ENCODE measurements around the gene CTSL. TPM values are rescaled to one million over a fixed set of nuclear protein-coding genes. Genes with fewer than 3 reads are reported as not detected.

The CTSL gene
- polyA plus RNA-seq, 3 donors, result 22.0 to 28.8 (median 28.3) TPM

DNA sequence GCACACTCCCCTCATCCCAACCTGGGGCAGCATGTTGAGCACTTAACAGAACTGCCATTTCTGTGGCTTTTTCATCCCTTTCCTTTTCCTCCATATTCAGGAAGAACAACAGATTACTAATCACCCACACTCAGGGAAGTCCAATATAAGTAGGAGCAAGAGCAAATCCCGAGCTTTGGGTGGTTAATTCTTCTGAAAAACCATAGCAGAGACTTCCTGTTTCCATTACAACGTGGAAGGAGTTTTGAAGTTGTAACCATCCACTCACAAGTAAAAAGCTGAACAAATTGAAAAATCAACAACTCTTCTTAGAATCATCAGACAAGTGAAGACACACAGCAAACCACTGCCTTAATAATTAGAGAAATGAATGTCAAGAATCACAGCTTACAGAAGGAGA lies 8.2 kb downstream of the CTSL start:
- Histone ChIP-seq H3K27me3 (ENCODE audit: control insufficient read depth in 2 of 2, insufficient read depth in 2 of 2, low read length in 2 of 2) (peaks cover 0 to 15% of the 10 kb centered on the region in 2 donors), H3K27ac (ENCODE audit: low read depth in 1 of 2, low read length in 2 of 2) (no peak overlapping the region), H3K36me3 (replicated peaks in 1 of 2; ENCODE audit: control insufficient read depth in 1 of 2, insufficient read depth in 2 of 2, low read length in 2 of 2) (no peaks in the 10 kb centered on the region), H3K9me3 (replicated peaks in 1 of 2; ENCODE audit: control insufficient read depth in 1 of 2, insufficient read depth in 1 of 2, low read length in 2 of 2) (no peaks in the 10 kb centered on the region), H3K79me2 (ENCODE audit: insufficient read depth, low read length) (no peaks in the 10 kb centered on the region), H3K4me1 (ENCODE audit: control insufficient read depth in 1 of 2, insufficient read depth in 2 of 2, low read length in 2 of 2) (no peaks in the 10 kb centered on the region), H4K20me1 (ENCODE audit: insufficient read depth, low read length) (no peaks in the 10 kb centered on the region), H2AFZ (ENCODE audit: insufficient read depth, low read depth, low read length, poor library complexity, severe bottlenecking) (no peak overlapping the region), H3K4me2 (replicated peaks; ENCODE audit: extremely low read depth, low read length, poor library complexity, severe bottlenecking) (no peak overlapping the region), H3K4me3 (replicated peaks in 1 of 3; ENCODE audit: low read depth in 2 of 3, low read length in 3 of 3) (no peak overlapping the region), H3K9ac (ENCODE audit: insufficient read depth, low read length, poor library complexity, severe bottlenecking) (no peak overlapping the region)
- no peak for DNase-seq
- H3K27ac Mint-ChIP-seq, result no peak overlapping the region
- intact Hi-C loops (cut with micrococcal nuclease), result no loop called here
- H3K27me3 Mint-ChIP-seq (ENCODE audit: low read depth in 3 of 3), result peaks cover 14 to 34% (median 23%) of the 10 kb centered on the region in 3 donors
- peak overlapping the region in 1 of 2 donors; percentile 49 for H3K4me3 Mint-ChIP-seq
- TF ChIP-seq, protein P1, sequence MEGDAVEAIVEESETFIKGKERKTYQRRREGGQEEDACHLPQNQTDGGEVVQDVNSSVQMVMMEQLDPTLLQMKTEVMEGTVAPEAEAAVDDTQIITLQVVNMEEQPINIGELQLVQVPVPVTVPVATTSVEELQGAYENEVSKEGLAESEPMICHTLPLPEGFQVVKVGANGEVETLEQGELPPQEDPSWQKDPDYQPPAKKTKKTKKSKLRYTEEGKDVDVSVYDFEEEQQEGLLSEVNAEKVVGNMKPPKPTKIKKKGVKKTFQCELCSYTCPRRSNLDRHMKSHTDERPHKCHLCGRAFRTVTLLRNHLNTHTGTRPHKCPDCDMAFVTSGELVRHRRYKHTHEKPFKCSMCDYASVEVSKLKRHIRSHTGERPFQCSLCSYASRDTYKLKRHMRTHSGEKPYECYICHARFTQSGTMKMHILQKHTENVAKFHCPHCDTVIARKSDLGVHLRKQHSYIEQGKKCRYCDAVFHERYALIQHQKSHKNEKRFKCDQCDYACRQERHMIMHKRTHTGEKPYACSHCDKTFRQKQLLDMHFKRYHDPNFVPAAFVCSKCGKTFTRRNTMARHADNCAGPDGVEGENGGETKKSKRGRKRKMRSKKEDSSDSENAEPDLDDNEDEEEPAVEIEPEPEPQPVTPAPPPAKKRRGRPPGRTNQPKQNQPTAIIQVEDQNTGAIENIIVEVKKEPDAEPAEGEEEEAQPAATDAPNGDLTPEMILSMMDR (IDR thresholded peaks at IDR 0.05), result no peak
- WGBS (ENCODE audit: insufficient coverage), result no CpG with 5 or more reads among the region's 2 CpGs
- peaks cover 0 to 2% of the 10 kb centered on the region in 2 donors for H3K36me3 Mint-ChIP-seq
- peaks cover 2% of the 10 kb centered on the region for H3K4me1 Mint-ChIP-seq
- peaks cover 0 to 10% (median 0%) of the 10 kb centered on the region in 7 donors for H3K9me3 Mint-ChIP-seq

DNA sequence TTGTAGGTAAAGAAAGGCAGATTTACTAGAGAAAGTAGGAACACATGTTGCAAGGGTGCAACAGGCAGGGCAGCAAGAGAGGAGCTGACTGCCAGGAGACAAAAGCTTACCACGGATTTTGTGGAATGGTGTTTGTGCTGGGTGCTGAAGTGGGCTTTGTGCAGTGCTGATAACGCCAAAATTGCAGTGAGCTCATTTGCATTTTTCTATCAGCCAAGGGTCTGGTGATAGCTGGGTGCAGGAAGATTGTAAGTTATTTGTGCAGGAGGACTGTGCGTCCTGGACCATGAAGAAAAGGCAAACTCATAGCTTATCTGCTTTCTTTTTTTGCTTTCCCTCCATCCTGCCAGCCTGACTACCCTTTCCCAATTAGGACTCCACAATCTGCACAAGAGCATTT lies 13.6 kb downstream of the CTSL start:
- TF ChIP-seq, protein P1 (IDR thresholded peaks at IDR 0.05), result no peak
- Histone ChIP-seq H3K9me3 (replicated peaks in 1 of 2; ENCODE audit: control insufficient read depth in 1 of 2, insufficient read depth in 1 of 2, low read length in 2 of 2) (peaks cover 9 to 11% of the 10 kb centered on the region in 2 donors), H4K20me1 (ENCODE audit: insufficient read depth, low read length) (no peaks in the 10 kb centered on the region), H3K4me2 (replicated peaks; ENCODE audit: extremely low read depth, low read length, poor library complexity, severe bottlenecking) (no peak overlapping the region), H3K4me3 (replicated peaks in 1 of 3; ENCODE audit: low read depth in 2 of 3, low read length in 3 of 3) (no peak overlapping the region), H3K9ac (ENCODE audit: insufficient read depth, low read length, poor library complexity, severe bottlenecking) (no peak overlapping the region), H2AFZ (ENCODE audit: insufficient read depth, low read depth, low read length, poor library complexity, severe bottlenecking) (no peak overlapping the region), H3K27me3 (ENCODE audit: control insufficient read depth in 2 of 2, insufficient read depth in 2 of 2, low read length in 2 of 2) (peaks cover 6 to 22% of the 10 kb centered on the region in 2 donors), H3K36me3 (replicated peaks in 1 of 2; ENCODE audit: control insufficient read depth in 1 of 2, insufficient read depth in 2 of 2, low read length in 2 of 2) (no peaks in the 10 kb centered on the region), H3K27ac (ENCODE audit: low read depth in 1 of 2, low read length in 2 of 2) (no peak overlapping the region), H3K4me1 (ENCODE audit: control insufficient read depth in 1 of 2, insufficient read depth in 2 of 2, low read length in 2 of 2) (no peaks in the 10 kb centered on the region), H3K79me2 (ENCODE audit: insufficient read depth, low read length) (no peaks in the 10 kb centered on the region)
- peaks cover 6 to 26% (median 18%) of the 10 kb centered on the region in 7 donors for H3K9me3 Mint-ChIP-seq
- whole genome bisulfite sequencing (ENCODE audit: insufficient coverage), result 96% methylated on average over 2 of the region's 3 CpGs
- H3K36me3 Mint-ChIP-seq, result no peaks in the 10 kb centered on the region
- peaks cover 14 to 37% (median 20%) of the 10 kb centered on the region in 3 donors for H3K27me3 Mint-ChIP-seq (ENCODE audit: low read depth in 3 of 3)
- H3K4me3 Mint-ChIP-seq, result peak overlapping the region in 1 of 2 donors; percentile 26
- H3K4me1 Mint-ChIP-seq, result peaks cover 9% of the 10 kb centered on the region
- H3K27ac Mint-ChIP-seq, result no peak overlapping the region
- intact Hi-C loops (cut with micrococcal nuclease), result no loop called here
- no peak for DNase-seq

Measured in CD14-positive monocyte (primary cell).